ENCODE results near the gene HSD17B13.

Gene HSD17B13

GRCh38 chr4:87270825-87271224 is 51.9 kb downstream of the HSD17B13 start:
- TF ChIP-seq POLR2AphosphoS5 (IDR thresholded peaks at IDR 0.05; ENCODE audit: low read depth, low read length) (no peak), FOXP2 (optimal IDR thresholded peaks at IDR 0.05; ENCODE audit: borderline replicate concordance, extremely low read depth, extremely low read length, insufficient read depth) (no peak), REST (IDR thresholded peaks at IDR 0.05; ENCODE audit: insufficient read depth in 1 of 2, low read depth in 2 of 2, low read length in 2 of 2) (no peak), TAF1 (IDR thresholded peaks at IDR 0.05; ENCODE audit: borderline replicate concordance, insufficient read depth, low read length) (no peak), SIN3A (IDR thresholded peaks at IDR 0.05; ENCODE audit: borderline replicate concordance, insufficient read depth, low read length) (no peak)

- no peak for TF ChIP-seq SIN3A (IDR thresholded peaks at IDR 0.05; ENCODE audit: borderline replicate concordance, insufficient read depth, low read length)
- TF ChIP-seq TAF1 (IDR thresholded peaks at IDR 0.05; ENCODE audit: borderline replicate concordance, insufficient read depth, low read length), result no peak
- no peak for TF ChIP-seq FOXP2 (optimal IDR thresholded peaks at IDR 0.05; ENCODE audit: borderline replicate concordance, extremely low read depth, extremely low read length, insufficient read depth)
- TF ChIP-seq REST (IDR thresholded peaks at IDR 0.05; ENCODE audit: insufficient read depth in 1 of 2, low read depth in 2 of 2, low read length in 2 of 2), result no peak
- TF ChIP-seq POLR2AphosphoS5 (IDR thresholded peaks at IDR 0.05; ENCODE audit: low read depth, low read length), result no peak
Observed at GRCh38 chr4:87270144-87270543, 52.5 kb downstream of the HSD17B13 start.

GRCh38 chr4:87268411-87268810 is 54.3 kb downstream of the HSD17B13 start:
- TF ChIP-seq FOXP2 (optimal IDR thresholded peaks at IDR 0.05; ENCODE audit: borderline replicate concordance, extremely low read depth, extremely low read length, insufficient read depth) (no peak), POLR2AphosphoS5 (IDR thresholded peaks at IDR 0.05; ENCODE audit: low read depth, low read length) (no peak), SIN3A (IDR thresholded peaks at IDR 0.05; ENCODE audit: borderline replicate concordance, insufficient read depth, low read length) (no peak), REST (IDR thresholded peaks at IDR 0.05; ENCODE audit: insufficient read depth in 1 of 2, low read depth in 2 of 2, low read length in 2 of 2) (no peak), TAF1 (IDR thresholded peaks at IDR 0.05; ENCODE audit: borderline replicate concordance, insufficient read depth, low read length) (no peak)

GRCh38 chr4:87266986-87267385 is 55.7 kb downstream of the HSD17B13 start:
- no peak for TF ChIP-seq TAF1 (IDR thresholded peaks at IDR 0.05; ENCODE audit: borderline replicate concordance, insufficient read depth, low read length)

- TF ChIP-seq TAF1 (IDR thresholded peaks at IDR 0.05; ENCODE audit: borderline replicate concordance, insufficient read depth, low read length) (no peak), FOXP2 (optimal IDR thresholded peaks at IDR 0.05; ENCODE audit: borderline replicate concordance, extremely low read depth, extremely low read length, insufficient read depth) (no peak), REST (IDR thresholded peaks at IDR 0.05; ENCODE audit: insufficient read depth in 1 of 2, low read depth in 2 of 2, low read length in 2 of 2) (no peak), POLR2AphosphoS5 (IDR thresholded peaks at IDR 0.05; ENCODE audit: low read depth, low read length) (no peak), SIN3A (IDR thresholded peaks at IDR 0.05; ENCODE audit: borderline replicate concordance, insufficient read depth, low read length) (no peak)
Observed at GRCh38 chr4:87262886-87263285, 59.8 kb downstream of the HSD17B13 start.

All from PFSK-1 (cell line).